ENCODE measurements around the gene AKAP7.
A peak's percentile ranks its signal among the peaks of the same experiment; 100 is the strongest.

The AKAP7 gene

GRCh38 chr6:131134220-131134979, 867 bp upstream of the AKAP7 start:
- no peak for DNase-seq (ENCODE audit: low read depth)

- DNase-seq (ENCODE audit: low read depth) = no peak
These were observed 355 bp upstream of the AKAP7 start for GRCh38 chr6:131134980-131135243.

DNA sequence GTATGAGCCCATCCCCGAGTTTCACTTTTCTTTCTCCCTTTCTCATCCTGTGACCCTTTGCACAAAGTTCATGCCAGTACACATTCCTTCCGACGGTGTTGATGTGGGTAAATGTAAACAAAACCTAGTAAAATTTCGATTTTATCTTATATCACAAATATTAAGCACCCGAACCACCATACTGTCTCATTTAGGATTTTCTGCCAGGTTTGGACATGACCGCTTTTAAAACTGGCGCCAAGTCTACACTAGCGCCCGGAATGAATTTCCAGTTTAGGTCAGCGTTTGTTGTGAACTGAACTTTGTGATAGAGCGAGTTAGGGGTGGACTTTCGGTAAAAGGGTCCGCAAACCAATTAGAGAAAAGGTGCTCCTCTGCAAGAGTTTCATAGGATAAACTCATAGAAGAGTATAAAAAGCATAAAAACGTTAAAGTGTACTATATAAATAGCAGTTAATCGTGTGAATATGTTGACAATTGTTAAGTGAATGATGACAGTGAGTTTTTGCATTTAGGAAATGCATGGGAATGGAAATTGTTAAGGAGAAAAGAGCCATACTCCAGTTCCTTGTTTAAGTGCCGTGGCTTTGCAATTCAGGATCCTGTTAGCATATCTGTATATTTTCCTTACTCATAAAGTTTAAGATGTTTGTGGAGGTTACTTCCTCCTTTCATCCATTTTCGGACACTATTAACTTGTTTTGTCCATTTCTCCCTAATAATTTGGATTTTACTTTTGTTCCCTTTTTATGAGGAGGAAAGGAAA, 937 bp downstream of the AKAP7 start:
- DNase-seq (ENCODE audit: low read depth) = peak; percentile 16

DNA sequence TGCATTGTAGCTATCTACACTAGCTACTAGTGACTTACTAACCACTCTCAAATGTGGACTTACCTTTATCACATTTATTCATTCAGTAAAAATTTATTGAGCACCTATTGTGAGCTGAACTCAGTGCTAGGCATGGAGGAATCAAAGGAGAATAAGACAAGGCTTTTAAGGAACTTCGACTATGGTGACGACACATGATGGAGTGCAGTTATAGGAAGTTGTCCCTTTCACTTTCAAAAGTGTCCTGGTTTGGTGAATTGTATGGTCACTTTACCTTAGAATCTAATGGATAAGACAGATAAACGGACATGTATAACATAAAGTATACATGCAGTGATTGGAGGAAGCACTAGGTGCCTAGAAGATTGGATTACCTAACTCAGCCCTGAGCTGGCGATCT, 4.3 kb downstream of the AKAP7 start:
- no peak for DNase-seq (ENCODE audit: low read depth)

GRCh38 chr6:131143319-131143718, 8.1 kb downstream of the AKAP7 start:
- DNase-seq (ENCODE audit: low read depth) = no peak

GRCh38 chr6:131146865-131147264, 11.6 kb downstream of the AKAP7 start:
- DNase-seq (ENCODE audit: low read depth) = no peak

DNA sequence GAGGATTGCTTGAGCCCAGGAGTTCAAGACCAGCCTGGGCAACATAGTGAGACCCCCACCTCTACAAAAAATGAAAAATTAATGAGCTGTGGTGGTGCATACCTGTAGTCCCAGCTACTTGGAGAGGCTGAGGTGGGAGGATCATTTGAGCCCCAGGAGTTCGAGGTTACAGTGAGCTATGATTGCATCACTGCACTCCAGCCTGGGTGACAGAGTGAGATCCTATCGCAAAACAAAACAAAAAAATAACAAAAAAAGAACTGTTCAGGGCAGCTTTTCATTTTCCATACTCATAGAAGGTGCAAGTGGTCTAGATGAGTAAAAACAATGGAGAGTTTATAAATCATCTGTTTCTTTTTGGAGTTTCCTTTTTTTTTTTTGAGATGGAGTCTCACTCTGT, 21.1 kb downstream of the AKAP7 start:
- no peak for DNase-seq (ENCODE audit: low read depth)

- DNase-seq (ENCODE audit: low read depth) = no peak
These were observed 24.3 kb downstream of the AKAP7 start for GRCh38 chr6:131159578-131159977.

- DNase-seq (ENCODE audit: low read depth) = no peak
These were observed 25.0 kb downstream of the AKAP7 start for GRCh38 chr6:131160254-131160758.

DNA sequence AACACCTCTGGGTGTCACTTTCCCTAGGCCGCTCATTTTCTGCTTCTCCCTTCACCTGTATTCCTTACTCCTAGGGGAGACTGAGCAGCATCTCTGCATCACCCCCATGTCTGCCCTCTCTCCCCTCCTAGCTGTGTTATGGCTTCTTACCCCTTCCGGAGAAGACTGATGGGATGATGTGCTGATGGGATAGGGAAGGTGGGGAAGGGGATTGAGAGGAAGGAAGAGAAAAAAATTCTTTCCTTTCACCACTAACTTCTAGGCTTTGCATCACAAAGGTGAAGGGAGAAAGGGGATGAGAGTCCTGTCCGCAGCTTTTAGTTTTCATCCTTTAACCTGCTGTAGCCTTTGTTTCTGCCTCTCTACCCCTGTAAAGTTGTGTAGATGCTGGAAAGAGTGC, 26.7 kb downstream of the AKAP7 start:
- no peak for DNase-seq (ENCODE audit: low read depth)

DNA sequence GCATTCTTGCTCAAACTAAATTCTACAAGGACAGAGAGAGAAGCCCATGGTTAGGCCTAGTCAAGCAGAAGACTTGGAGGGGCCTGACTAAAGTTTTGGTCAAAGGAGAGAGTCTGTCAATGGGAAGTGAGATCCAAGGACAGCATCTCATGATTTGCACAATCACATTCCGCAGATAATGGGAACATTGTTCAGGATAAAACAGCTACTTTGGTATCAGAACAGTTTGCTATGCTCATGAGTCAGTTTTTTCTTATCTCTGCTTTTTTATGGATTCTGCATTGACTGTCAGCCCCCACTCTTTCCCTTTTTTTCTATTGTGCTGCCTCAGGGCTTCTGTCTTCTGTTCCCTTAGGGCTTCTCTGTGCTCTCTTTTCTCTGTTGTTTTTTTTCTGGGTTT, 28.6 kb downstream of the AKAP7 start:
- no peak for DNase-seq (ENCODE audit: low read depth)

DNA sequence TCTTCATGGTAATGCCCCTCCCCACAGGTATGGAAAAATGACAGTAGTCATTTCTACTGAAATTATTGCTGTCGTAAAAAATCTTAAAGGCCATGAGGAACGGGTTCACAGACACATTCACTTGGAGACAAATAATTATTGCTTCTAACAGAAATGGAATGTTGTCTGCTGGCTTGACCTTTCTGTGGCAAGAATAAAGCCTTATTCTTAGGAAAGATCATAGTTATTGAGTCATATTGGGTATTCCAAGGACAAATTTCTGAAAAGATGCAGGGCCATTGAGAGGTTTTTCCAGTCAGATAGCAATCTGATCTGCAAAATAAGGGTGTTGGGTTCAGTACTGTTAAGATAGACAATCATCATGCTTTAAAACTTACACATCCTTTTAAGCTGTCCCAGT, 29.2 kb downstream of the AKAP7 start:
- DNase-seq (ENCODE audit: low read depth) = no peak

GRCh38 chr6:131167773-131168172, 32.5 kb downstream of the AKAP7 start:
- DNase-seq (ENCODE audit: low read depth) = no peak

- no peak for DNase-seq (ENCODE audit: low read depth)
These were observed 34.3 kb downstream of the AKAP7 start for GRCh38 chr6:131169613-131170012.

GRCh38 chr6:131172222-131172621, 37.0 kb downstream of the AKAP7 start:
- DNase-seq (ENCODE audit: low read depth) = no peak

DNA sequence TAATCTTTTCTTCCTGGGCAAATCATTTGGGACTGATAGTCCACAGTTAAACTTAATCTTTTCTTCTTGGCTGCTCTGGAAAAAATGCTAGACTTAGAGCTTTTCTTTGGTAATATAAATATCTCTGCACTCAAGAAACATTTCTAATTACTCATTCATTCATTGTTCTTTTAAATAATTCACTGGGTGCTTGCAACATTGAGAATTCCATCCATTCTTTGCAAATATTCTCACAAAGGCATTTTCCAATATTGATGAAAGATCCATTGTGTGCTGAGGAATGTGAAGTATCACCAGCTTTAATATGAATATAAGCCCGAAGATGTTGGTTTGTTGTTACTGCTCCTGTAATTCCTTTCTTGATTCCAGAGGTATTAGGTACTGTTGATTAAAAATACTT, 38.4 kb downstream of the AKAP7 start:
- no peak for DNase-seq (ENCODE audit: low read depth)

DNA sequence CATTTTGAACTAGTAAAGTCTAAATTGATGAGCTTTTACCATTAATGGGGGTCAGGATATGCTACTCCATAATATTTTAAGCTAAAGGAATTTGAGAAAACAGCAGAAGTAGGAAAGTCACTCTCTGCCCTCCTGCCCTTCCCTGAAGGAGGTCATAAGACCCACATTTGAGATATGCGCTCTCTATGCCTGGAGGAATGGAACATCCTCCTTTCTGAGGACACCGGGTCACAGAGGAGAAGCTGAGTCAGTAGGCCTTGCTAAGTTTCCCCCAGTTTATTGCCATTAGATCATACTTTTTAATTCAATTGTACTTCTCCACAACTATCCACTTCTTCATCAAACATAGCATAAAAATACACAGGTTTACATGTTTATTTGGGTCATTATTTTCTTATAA, 40.3 kb downstream of the AKAP7 start:
- DNase-seq (ENCODE audit: low read depth) = no peak

- DNase-seq (ENCODE audit: low read depth) = no peak
These were observed 42.7 kb downstream of the AKAP7 start for GRCh38 chr6:131177996-131178395.

DNA sequence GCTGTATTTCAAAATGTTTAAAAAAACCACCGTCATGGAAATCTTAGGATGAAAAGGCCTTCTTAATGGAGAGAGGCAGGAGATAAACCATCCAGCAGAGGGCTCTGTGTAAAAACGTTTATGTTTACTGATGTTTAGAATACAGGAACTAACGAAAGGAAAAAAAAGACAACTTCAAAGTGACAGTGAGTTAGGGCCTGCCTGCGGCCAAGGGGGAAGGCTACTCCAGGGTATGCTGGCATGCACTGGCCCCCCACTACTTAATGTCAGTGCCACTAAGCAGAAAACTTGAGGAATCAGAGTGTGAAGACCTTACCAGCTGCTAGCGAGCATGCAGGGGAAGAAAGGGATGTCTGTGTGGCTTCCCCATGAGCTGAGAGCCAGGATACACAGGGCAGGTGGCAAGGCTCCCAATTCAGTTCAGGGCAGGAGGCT, 47.7 kb downstream of the AKAP7 start:
- no peak for DNase-seq (ENCODE audit: low read depth)

DNA sequence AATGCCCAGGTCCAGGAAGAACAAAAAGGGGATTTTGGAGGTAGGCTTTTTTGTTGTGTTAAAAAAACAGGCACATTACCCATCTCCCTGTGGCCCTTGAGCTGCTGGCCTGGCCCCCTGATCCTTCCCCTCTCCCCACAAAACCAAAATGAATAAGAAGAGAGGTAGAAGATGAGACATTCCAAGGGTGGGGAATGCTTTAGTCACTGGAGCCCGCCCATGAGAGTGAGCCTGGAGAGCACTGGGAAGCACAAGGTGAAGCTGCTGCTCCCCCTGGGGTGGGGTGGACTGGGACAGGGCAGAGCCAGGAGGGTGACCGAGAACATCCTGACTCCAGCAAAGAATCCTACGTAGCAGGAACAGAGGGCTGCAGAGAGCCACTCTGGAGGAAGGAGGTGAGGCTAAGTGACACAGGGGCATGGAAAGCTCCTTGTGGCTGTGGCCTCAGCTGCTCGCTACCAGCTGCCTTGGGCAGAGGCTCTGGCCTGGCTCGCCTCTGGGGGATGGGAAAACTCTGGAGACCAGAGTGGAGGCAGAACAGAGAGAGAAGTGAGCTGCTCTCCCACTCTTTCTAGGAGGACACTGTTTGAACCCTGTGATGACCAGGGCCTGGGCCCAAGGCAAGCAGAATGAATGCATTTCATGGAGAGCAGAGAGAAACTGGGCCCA, 48.3 kb downstream of the AKAP7 start:
- DNase-seq (ENCODE audit: low read depth) = no peak

- no peak for DNase-seq (ENCODE audit: low read depth)
These were observed 56.3 kb downstream of the AKAP7 start for GRCh38 chr6:131191590-131191989.

GRCh38 chr6:131197716-131198115, 62.4 kb downstream of the AKAP7 start:
- no peak for DNase-seq (ENCODE audit: low read depth)
